ENCODE data around the gene PTPRN2.

PTPRN2 gene

DNA sequence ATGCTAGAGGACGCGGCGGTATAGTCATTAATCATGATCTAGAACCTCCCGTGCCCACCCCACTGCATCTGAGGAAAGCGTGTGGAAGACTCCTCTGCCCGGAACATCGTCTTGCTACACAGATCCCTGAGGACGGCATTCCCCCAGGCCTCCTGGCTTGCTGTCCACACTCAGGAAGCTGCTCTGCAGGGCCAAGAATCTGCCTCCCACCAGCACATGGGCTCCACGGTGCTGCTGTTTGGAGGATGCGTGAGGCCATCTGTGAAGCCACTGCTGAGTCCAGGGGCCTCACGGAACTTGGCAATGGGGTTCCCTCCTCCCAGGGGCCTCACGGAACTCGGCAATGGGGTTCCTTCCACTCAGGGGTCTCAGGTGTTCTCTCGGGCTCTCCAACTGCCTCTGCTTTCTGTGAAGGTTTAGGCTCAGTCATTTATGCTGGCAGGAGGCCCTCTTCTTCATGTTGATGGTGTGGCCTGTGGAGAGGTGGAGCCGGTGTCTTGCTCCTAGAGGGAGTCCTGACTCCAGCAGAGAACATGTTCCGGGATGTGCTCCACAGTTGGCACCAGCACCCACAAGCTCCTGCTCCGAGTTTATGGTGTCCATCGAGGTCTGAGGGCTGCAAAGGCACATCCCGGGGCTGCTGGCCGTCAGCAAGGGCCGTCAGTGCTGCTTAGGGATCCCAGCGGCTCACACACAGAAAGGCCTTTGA is 977.5 kb downstream of the PTPRN2 start:
- no peak for DNase-seq (ENCODE audit: low read depth)
- TF ChIP-seq, protein P1, sequence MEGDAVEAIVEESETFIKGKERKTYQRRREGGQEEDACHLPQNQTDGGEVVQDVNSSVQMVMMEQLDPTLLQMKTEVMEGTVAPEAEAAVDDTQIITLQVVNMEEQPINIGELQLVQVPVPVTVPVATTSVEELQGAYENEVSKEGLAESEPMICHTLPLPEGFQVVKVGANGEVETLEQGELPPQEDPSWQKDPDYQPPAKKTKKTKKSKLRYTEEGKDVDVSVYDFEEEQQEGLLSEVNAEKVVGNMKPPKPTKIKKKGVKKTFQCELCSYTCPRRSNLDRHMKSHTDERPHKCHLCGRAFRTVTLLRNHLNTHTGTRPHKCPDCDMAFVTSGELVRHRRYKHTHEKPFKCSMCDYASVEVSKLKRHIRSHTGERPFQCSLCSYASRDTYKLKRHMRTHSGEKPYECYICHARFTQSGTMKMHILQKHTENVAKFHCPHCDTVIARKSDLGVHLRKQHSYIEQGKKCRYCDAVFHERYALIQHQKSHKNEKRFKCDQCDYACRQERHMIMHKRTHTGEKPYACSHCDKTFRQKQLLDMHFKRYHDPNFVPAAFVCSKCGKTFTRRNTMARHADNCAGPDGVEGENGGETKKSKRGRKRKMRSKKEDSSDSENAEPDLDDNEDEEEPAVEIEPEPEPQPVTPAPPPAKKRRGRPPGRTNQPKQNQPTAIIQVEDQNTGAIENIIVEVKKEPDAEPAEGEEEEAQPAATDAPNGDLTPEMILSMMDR (IDR thresholded peaks at IDR 0.05; ENCODE audit: control insufficient read depth, extremely low read depth, insufficient read depth) = no peak

DNA sequence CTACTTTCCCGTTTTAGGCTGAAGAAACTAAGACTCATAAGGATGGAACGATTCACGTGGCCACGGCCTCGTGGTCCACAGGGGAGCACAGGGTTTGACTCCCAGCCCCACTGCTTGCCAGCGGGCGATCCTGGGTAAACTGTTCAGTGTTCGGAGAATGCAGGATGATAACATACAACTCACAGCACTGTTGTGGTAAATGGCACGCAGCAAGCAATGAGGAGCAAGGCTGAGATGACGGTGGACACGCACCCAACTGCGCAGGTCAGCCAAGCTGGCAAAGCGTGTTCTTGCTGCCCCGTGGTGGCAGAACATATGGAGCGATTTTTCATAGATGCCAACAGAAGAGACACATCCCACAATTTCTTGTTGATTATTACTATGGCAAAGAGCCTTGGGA is 978.1 kb downstream of the PTPRN2 start:
- TF ChIP-seq, protein P1 (IDR thresholded peaks at IDR 0.05; ENCODE audit: control insufficient read depth, extremely low read depth, insufficient read depth) = no peak
- DNase-seq (ENCODE audit: low read depth) = no peak
- no peak overlapping the region for H3K4me3 ChIP-seq (ENCODE audit: low read depth, low read length)

More for the DNA sequence above, 977.5 kb downstream of the PTPRN2 start:
- H3K4me3 ChIP-seq (ENCODE audit: low read depth, low read length) = no peak overlapping the region

DNA sequence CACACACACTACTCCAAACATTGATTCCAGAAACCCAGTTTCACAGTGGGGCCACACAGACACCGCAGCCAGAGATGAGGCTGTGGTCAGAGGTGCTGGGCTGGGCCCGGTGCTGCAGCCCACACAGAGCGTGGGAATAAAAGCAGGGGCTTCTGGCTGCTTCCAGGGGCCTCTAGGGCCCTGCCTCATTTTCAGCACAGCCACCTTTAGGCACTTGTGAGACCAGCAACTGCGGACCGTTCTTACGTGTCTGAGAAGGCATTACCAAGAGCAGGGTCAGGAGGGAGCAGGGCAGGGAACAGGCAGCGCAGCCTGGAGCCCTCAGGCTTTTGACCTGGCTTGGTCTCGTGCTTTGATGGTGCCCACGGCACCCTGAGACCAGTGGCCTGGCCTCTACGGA is 980.4 kb downstream of the PTPRN2 start:
- TF ChIP-seq, protein P1 (IDR thresholded peaks at IDR 0.05; ENCODE audit: control insufficient read depth, extremely low read depth, insufficient read depth) = no peak
- H3K4me3 ChIP-seq (ENCODE audit: low read depth, low read length) = no peak overlapping the region
- DNase-seq (ENCODE audit: low read depth) = no peak

- no peak for DNase-seq (ENCODE audit: low read depth)
- TF ChIP-seq, protein P1 (IDR thresholded peaks at IDR 0.05; ENCODE audit: control insufficient read depth, extremely low read depth, insufficient read depth) = no peak
- H3K4me3 ChIP-seq (ENCODE audit: low read depth, low read length) = no peak overlapping the region
These were observed 981.5 kb downstream of the PTPRN2 start for GRCh38 chr7:157606140-157606539.

- TF ChIP-seq, protein P1 (IDR thresholded peaks at IDR 0.05; ENCODE audit: control insufficient read depth, extremely low read depth, insufficient read depth) = no peak
- no peak for DNase-seq (ENCODE audit: low read depth)
- no peak overlapping the region for H3K4me3 ChIP-seq (ENCODE audit: low read depth, low read length)
These were observed 982.0 kb downstream of the PTPRN2 start for GRCh38 chr7:157605638-157606037.

DNA sequence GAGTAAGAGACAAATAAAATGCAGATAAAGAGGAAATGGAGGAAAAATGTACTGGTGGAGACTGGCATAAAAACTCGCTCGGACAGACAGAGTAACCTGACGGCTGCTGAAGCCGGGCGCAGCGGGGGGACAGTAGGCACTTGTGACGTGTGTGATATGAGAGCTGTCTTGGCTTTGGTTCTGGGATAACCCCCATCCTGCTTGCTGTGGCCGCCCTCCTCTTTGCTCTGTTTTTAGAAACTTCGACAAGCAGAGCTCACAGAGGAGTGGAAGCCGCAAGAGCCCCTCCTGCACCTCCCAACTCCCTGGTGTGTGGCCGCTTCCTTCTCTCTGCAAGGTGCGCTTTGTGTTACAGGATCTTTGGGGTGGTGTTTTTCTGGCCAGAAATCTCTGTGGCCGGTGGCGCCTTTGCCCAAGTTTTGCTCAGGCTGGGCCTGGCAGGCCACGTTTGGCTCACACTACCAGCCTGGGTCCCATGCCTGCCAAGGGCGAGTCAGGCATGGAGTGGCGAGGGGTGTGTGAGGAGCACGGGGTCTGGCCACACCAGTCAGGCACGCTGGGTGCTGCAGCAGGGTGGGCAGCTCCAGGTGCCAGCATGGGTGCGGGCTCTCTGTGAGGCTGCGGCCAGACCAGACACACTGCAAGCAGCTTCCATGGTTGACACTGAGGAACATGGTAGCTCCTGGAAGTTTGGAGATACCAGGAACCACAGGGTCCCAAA is 982.8 kb downstream of the PTPRN2 start:
- no peak for DNase-seq (ENCODE audit: low read depth)
- no peak overlapping the region for H3K4me3 ChIP-seq (ENCODE audit: low read depth, low read length)
- TF ChIP-seq, protein P1 (IDR thresholded peaks at IDR 0.05; ENCODE audit: control insufficient read depth, extremely low read depth, insufficient read depth) = no peak

All from LNCaP clone FGC (cell line).